Heart left ventricle (tissue), 13 donors: ENCODE results near the gene SSBP4.

Experiments
- CTCF ChIP-seq, 12 donors: fragments of 200-600 bp; sonication (generic) in 4 of 12; IDR thresholded peaks; one replicate each; pipeline versions ENCODE4 v1.5.0 to v1.8.0; 2018 to 2022; ENCODE audit warnings: antibody characterized with exemption in 12 of 12, mild to moderate bottlenecking in 5 of 12
- POLR2A ChIP-seq, 2 donors: fragments of 450-650 bp; IDR thresholded peaks; one replicate each; pipeline ENCODE4 v1.6.1; 2017; ENCODE audit warnings: antibody characterized with exemption in 2 of 2, mild to moderate bottlenecking in 2 of 2, moderate library complexity in 2 of 2
- donor health status: ischemic (EF 13 %, LVEDD 7.1; RV severe dilation, severe dysfunction).
- donor health status: DM: no; HTN: yes; CAD: no.
- donor health status: DM: no; HTN: no; CAD: no.
- donor health status: ischemic (EF 25% LVEDD 6.9; RV normal size, moderate dysfunction).
- donor health status: ischemic (EF 25% LVEDD 5.7; RV mildly dilated, moderate dysfunction).
- donor health status: ischemic (EF 35%, LVEDD 5.7; RV mildly dilated, moderate dysfunction).
- donor health status: nonischemic (EF 11% LVEDD 7.7; RV severe dilation, severe dysfunction).
- donor health status: DM: yes; HTN: yes; CAD: no.
- donor health status: PGD.
- donor health status: ischemic (EF 29% LVEDD 5.4; RV normal size, mild dysfunction).
- donor health status: nonischemic (EF 23%, LVEDD 6.1; RV moderate dilation, normal function).

GRCh38 chr19:18417250-18418028, 1.8 kb upstream of the SSBP4 start:
- TF ChIP-seq CTCF (IDR thresholded peaks at IDR 0.05) (no peak), POLR2A (IDR thresholded peaks at IDR 0.05) (peak in 1 of 2 donors; percentile 51)
